A673 (cell line): ENCODE data around the gene PDGFRA.

Source experiments
- CTCF ChIP-seq: fragments of 300-800, 200-600 bp; sonication (generic); conservative IDR thresholded peaks from 2 replicates; pipeline ENCODE4 v1.5.1; 2017; ENCODE audit warnings: low read depth, mild to moderate bottlenecking, antibody characterized with exemption, low read length, moderate library complexity, mixed read lengths
- EZH2 ChIP-seq: fragments of 200-600 bp; sonication (generic); IDR thresholded peaks from 2 replicates; pipeline ENCODE4 v1.6.1; 2017; ENCODE audit warnings: borderline replicate concordance, low read depth, mild to moderate bottlenecking, mixed read lengths, antibody characterized with exemption, low read length; ENCODE audit not compliant: poor library complexity, severe bottlenecking

- TF ChIP-seq CTCF (no peak), EZH2 (no peak)
Measured at GRCh38 chr4:54290980-54291379, 61.9 kb downstream of the PDGFRA start.
